Hypothalamus (tissue), 51 donors: Measurements from ENCODE around the gene HDAC4.

Experiments used
- DNase-seq, 51 donors: peaks; one replicate each; lab custom pipeline; 2025; lab: John Stamatoyannopoulos, UW

The HDAC4 gene

DNA sequence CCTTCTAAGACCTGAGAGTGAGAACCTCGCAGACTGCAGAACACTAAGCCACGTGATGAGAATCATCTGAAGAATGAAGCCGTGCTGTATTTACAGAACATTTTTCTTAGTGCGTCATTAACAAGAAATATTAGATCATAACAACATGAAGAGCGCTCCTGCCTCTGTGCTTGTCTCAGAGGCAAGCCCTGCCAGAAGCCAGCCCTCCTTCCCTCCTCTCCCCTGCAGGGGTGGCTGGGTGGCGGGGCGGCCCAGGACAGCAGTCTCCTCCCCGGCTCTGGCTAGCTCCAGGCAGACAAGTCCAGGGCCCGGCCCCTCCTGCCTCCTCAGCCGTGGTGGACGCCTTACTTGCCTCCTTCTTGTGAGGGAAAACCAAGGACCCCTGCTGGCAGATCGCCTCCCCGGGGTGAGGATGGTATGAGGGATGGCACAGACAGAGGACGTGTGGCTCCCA, 290.2 kb downstream of the HDAC4 start:
- no peak for DNase-seq

DNA sequence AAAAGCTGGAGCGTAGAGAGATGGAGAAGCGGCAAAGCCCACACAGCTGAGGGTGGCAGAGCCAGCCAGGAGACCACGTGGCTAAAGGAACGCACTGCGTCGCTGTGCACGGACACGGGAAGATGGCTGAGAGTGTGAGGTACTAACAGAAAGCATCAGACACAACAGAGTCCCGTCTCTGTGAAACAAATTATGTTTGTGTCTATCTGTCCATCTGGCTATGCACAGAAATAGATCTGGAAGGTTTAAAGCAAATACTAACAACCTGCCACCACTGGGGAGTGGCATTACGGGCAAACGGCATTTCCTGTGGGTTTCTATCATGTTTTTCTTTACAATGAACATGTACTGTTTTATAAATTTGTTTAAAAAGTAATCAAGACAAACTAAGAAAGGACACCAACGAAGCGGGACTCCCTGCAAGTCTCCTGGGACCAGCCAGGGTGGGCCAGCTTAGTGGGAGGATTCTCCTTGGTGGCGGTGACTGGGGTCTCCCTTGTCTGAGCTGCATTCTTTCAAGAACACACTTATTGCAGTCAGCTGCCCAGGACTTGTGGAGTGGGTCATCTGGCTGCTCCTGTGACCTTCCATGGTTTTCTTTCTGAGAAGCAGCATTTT, 290.8 kb downstream of the HDAC4 start:
- DNase-seq: no peak

DNA sequence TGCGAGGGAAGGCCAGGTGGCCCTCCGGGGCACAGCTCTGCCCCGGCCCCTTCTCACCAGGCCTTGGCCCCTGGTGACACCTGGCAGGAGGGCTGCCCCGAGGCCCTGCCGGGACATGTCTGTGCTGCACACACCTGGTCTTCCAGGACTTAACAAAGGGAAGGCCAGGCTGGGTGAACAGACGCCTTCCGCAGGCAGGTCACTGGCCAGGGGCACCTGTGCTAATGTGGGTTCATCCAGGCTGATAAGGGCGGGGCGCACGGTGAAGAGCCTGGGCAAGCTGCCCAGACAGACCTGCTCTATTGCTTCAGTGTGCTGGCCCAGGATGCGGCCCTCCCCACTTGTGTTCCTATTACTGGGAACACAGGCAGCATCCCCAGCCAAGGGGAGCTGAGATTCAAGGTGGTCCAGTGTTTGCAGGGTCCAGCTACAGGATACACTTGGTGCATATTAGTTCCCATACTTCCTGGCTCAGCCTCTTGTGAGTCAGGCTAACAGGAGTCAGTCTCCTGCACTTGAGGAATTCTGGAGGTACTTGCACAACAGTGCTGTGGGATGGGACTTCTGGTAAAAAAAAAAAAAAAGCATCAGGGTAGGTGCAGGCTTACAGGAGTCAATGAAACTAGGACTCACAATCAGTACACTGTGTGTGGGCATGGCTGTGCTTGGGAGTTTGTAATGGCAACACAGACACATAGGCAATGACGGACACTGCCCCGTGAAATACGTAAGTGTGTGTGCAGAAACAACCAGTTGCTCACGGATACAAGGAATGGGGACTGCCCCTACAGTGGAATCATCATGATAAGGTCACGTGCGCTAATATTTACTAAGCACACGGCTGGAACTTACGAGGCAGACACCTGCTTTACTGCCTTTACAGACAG, 291.5 kb downstream of the HDAC4 start:
- DNase-seq: no peak

DNA sequence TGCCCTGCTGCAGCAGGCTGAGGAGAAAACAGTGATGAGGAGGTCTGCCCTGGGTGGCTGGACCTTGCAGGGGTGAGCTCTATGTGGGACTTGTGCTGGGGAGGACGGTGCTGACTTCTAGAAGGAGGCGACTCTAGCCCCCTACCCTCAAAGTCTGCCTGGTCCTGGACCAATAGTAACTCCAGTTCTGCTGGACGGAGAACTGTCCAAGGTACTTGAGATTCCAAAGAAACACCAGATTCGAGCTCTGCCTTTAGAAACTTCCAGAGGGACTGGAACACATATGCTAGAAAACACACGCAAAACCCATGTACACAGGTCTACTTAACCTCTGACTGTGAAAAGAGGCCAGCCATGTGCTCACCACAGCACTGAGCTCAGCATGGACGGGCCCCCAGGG, 292.4 kb downstream of the HDAC4 start:
- DNase-seq: no peak

DNA sequence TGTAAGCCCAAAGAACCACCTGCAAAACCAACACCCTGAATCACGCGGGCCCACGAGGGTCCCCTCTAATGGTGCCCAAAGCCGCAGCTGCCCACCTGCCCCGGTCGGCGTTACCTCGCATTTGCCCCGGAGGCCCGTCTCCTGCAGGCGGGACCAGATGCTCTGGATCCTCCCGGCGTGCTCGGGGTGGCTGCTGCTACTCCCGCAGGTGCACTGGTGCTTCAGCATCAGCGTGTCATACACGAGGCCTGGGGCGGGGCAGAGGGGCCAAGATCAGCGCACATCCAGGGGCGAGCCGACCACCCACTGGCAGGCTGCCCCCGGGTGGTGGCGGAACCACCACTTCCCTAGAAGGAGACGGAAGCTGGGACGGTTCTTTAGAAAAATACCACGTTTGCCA, 292.9 kb downstream of the HDAC4 start:
- no peak for DNase-seq

DNA sequence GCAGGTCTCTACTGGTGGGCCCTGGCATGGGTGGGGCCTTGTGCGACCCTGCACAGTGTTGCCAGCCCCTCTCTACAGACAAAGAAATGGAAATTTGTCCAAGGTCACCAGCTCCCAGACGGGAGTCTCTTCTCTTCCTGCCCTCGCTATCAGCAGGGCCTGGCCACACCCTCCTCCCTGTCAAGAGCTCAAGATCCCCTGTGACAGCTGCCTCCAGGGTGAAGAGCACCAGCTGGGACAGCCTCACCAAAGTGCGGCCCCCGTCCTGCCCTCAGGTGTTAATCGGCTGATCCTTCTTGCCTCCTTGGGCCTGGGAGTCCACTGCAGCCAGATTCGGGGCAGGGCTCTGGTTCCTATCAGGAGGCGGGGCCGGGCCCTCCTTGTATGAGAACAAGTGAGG, 293.9 kb downstream of the HDAC4 start:
- DNase-seq: no peak

DNA sequence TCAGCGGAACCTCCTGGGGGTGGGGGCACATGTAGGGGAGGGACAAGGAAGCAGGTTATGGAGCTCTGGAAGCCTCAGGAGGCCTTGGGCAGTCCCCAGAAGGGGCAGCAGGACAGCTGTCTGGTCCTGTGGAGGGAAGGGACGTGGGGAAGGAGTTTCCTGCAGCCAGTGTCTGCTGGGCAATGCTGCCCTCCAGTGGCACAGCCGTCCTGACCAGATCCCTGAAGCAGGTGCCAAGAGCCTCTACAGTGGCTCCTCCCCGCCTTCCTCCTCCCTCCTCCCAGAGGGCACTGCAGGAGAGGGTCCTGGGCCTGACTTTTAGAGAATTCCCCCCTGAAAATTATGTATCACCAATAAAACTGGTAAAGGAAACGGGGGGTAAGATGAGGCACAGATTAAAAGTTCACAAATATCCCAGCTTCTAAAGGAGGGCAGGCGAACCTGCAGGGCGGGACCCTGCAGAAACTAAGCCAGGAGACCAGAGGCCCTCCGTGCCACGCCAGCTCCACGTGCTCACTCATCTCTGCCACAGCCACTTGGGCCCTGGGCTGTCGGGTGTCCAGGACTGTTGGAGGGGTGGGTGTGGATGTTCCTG, 294.4 kb downstream of the HDAC4 start:
- peak in 45 of 51 donors; percentile 8 to 88 (median 63) for DNase-seq

DNA sequence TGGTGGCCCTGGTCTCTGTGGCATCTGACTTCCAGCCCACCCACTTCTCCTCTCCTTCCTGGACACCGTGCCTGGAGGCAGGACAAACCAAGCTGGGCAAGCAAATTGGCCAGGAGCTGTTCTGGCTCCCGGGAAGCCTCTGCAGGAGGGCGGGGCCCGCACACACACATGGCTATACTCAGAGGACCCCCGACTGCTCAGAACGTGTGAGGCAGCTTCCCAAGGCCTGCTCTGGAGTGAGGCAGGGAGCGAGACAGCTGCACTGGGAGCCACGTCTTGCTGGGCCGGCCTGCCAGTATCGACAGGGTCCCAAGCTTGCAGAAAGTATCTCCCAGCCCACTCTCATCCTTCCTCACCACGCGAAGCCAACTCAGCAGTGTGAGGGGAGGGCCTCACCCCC, 295.6 kb downstream of the HDAC4 start:
- DNase-seq: no peak

DNA sequence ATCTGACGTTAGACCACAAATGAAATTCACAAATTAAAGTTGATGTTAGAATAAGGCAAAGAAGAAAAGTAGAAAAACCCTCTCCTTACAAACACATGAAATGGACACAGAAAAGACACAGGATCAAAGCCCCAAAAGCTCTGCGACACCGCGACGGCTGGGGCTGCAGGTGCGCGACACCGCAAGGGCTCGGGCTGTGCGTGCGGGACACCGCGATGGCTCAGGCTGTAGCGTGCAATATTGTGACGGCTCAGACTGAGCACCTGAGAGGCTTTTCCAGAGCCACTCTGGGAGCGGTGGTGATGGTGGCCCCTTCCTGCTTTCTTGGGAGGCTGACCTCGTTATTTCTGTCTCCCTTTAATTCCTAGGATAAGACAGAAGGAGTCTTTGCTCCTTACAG, 296.0 kb downstream of the HDAC4 start:
- no peak for DNase-seq

DNA sequence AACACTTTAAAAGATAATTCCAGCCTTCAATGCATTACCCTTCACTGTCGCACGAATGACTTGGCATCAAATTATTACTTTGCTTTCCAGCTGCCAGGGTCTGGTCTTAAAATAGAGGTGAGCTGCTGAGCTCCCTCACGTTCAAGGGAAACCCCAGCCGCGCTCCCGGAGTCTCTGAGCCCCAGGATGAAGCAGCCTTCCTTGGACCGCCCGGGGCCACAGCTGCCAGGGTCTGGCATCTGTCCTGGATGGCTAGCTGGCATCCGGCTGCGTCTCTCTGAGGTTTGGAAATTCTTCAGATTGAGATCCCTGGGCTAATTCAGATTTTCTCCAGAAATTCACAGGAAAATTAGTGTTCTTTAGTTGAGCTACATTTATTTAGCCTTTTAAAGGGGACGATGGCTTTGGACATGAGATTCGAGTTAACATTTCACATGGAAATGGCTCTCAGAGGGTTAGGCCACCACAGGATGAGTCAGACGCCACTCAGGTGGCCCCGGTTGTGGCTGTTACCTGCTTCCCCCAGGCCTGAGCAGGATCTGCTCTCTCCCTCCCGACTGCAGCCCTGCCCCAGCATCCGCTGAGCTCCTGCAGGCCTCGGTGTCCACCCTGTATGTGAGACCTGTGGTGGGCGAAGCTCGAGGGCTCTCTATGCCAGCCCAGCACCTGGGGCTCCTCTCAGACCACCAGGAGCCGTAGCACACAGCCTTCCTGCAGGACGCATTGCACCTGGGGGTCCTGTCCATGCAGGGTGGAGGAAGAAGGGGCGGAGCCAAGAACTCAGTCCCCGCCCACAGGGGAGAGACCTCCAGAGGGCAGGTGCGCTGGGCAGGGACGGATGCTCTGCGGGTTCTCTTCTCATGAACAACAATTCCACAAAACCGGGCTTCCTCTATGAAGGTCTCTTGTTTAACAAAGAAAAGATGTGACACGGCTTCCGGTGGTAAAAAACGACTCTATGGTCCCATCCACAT, 297.4 kb downstream of the HDAC4 start:
- DNase-seq: peak in 19 of 51 donors; percentile 11 to 66 (median 37)

DNA sequence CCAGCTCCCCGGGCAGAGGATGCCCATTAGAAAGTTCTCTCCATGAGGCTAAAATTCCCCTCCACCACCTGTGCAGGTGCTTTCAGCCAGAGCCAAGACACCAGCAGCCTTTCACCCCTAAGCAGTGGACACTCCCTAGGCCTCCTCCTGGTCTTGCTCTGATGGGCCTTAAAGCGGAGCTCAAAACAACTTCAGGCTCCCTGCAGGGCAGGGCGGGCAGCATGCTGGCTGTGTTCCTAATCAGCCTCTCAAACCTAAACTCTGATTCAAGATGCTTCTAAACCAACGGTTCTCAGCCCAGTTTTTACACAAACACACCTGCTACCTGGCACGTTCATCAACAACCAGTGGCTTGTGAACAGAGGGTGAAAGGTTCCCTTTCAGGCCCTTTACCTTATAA, 298.6 kb downstream of the HDAC4 start:
- no peak for DNase-seq

DNA sequence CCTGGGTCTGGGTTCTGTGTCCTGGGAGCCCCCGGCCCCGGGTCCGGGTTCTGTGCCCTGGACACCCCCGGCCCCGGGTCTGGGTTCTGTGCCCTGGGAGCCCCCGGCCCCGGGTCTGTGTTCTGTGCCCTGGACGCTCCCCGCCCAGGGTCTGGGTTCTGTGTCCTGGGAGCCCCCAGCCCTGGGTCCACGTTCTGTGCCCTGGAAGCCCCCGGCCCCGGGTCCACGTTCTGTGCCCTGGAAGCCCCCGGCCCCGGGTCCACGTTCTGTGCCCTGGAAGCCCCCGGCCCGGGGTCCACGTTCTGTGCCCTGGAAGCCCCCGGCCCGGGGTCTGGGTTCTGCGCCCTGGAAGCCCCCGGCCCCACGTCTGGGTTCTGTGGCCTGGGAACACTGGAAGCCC, 299.0 kb downstream of the HDAC4 start:
- DNase-seq: no peak

DNA sequence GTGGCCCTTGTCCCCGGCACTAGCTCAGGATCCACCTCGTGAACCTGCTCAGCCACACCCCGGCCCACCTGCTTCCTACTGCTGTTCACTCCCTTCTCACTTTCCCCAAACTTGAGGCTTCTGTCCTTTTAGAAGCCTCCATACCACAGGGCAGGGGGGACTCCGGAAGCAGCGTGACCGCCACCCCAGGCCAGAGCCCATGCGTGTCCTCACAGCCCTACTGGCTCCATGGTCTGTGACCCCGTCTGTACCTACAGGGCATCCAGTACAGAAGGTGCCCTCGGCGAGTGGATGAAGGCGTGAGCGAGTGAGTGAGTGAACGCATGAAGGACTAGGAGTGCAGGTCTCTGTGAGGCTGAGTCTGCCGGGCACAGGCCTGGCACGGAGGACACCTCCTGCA, 299.7 kb downstream of the HDAC4 start:
- DNase-seq: no peak

DNA sequence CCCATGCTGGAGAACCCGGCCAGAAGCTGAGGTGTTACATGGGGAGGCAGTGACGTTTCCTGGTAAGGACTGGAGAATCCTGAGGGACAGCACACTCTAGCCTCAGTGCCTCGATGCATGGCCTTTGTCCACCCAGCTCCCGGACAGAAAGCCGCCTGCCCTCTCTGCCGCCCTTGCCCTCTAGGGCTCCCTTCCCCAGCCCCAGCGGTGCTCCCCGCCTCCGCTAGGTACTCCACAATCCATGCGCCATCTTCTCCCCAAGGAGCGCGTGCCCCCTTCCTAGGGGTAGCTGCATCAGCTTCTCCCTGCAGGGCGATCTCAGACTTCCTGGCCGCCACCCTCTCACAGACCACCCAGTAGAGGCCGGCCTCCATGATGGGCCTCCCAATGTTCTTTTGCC, 301.3 kb downstream of the HDAC4 start:
- DNase-seq: no peak

DNA sequence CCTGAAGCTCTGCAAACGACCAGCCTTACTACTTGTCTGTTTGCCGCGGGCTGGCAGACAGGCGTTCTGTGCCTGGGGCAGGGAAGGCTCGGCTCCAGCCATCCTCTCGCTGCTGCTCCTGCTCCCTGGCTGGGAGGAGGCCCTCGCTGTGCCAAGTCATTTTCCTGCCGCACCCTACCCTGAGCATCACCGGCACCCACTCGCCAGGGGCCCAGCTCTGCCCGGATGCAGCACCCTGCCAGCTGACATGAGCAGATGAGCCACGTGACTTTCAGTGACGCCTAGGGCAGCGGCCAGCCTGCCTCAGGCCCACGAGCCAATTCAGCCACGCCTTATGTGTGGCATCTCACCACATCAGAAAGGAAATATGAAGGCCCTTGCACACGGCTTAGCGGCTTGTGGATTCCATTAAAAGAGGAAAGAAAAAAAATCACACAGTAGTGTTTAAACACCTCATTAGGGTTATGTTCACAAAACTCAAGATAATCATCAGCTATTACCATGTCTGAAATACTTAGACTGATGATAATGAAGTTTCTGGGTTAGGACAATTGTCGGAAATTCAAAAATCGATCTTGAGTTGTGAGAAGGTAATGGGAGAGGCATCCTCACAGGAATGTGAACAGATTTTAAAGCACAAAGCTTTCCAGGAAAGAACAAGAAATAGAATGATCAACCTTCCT, 302.4 kb downstream of the HDAC4 start:
- DNase-seq: peak in 8 of 51 donors; percentile 25 to 47 (median 30)

DNA sequence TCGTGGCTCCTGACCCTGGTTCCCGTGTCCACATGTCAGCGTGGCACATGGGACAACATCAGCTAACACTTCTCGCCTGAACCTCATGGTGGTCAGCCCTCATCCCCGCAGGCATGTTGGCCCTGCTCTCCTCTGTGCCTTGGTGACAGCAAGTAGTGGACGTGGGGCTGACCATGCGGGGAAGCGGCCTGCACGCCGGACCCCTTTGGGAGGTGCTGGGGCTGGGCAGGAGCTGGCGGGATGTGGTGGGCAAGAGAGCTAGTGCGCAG, 303.5 kb downstream of the HDAC4 start:
- DNase-seq: no peak

DNA sequence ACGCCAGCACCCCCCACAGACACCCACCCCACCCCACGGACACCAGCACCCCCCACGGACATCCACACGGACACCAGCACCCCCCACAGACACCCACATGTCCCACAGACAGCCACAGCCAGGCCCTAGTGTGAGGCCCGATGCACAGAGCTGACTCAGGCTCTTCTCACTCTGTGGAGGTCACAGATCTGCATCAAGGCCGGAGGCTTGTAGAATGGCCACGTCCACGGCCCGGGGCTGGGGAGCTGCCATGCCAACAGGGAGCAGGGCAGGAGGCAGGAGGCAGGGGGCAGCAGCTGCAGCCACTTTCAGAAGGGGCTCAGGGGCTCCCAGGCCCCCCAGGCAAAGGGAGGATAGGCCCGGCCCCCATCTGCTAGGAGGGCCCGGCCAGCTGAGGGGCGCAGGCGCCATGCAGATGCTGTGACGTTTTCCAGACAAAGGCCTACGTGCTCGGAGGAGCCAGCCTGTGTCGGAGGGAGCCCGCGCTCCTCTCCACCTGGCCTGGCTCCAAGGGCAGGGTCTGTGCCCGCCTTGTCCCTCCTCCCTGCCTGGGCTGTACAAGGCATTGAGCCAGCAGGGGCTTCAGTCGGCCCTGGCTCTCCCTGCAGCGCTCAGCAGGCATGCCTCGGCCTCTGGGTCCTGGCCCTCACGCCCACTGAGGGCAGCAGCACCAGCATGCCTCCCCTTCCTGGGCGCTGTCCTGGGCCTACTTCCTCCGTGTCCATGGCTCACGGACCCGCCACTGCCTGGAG, 304.0 kb downstream of the HDAC4 start:
- DNase-seq: no peak

DNA sequence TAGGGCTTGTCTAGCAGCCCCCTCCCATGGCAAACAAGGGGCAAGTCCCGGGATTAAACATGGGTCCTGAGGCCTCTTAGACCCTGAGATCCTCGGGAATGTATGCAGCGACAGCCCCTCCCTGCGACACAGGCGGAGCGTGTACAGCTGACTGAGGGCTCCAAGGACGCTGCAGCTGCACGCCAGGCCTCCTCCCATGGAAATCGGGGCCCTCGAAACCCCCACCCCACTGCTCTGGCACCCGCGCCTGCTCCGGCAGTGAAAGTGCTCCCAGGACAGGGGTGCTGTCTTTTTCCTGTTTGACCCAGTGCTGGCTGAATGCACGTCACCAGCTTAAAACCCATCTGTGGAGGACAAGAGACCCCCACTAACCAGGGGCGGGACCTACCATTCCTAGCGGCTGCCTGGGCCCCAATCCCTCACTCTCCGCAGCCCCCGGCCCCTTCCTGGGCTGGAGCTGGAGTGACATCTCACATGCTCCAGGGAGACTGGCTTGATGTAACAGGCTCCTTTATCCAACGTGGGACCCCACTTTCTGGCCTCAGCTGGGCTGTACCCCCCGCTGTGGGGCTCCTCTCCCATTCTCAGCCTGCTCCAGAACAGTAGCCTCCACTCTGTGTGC, 305.2 kb downstream of the HDAC4 start:
- no peak for DNase-seq

DNA sequence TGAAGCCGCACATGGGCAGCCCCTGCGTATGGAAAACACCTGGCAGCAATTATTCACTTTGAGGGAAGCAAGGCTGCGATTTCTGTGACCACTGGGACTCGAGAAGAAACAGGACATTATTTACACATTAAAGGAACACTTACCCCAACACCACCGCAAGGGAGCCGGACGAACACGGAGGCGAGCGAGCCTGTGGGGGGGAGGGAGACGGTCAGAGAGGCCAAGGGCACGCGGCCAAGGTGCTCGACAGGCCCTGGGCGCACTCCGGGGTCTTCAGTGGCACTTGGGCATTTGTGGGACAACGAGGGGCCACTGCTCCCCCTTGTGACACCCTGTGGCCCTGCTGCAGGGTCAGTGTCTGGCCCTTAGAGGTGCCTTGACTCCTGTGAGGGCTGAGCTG, 306.0 kb downstream of the HDAC4 start:
- DNase-seq: no peak
